HG03520 (cell line): ENCODE measurements around the gene NDUFB10.
"Not testable (repeated sequence)": the region's sequence is repeated elsewhere in the genome, so short reads cannot be mapped to it uniquely, and the experiment has no call there.

Experiments
- ATAC-seq: cut with Tn5 transposase; IDR thresholded peaks from one replicate; pipeline ENCODE4 v1.9.1; 2021; ENCODE audit warnings: mild to moderate bottlenecking, moderate library complexity; ENCODE audit not compliant: unreplicated experiment

The NDUFB10 gene

GRCh38 chr16:1944612-1945199, 14.6 kb upstream of the NDUFB10 start:
- no peak for ATAC-seq

GRCh38 chr16:1945559-1946391, 13.6 kb upstream of the NDUFB10 start:
- ATAC-seq = no peak

- ATAC-seq = no peak
Observed at GRCh38 chr16:1946495-1947368, 12.6 kb upstream of the NDUFB10 start.

- no peak for ATAC-seq
Observed at GRCh38 chr16:1947369-1947670, 12.0 kb upstream of the NDUFB10 start.

- ATAC-seq = no peak
Observed at GRCh38 chr16:1949507-1949906, 9.8 kb upstream of the NDUFB10 start.

GRCh38 chr16:1950047-1950446, 9.3 kb upstream of the NDUFB10 start:
- no peak for ATAC-seq

GRCh38 chr16:1950559-1950958, 8.8 kb upstream of the NDUFB10 start:
- ATAC-seq = no peak

GRCh38 chr16:1953734-1954133, 5.6 kb upstream of the NDUFB10 start:
- ATAC-seq = no peak

- not testable (repeated sequence) for ATAC-seq
Observed at GRCh38 chr16:1957434-1958142, 1.8 kb upstream of the NDUFB10 start.

GRCh38 chr16:1958143-1958491, 1.2 kb upstream of the NDUFB10 start:
- not testable (repeated sequence) for ATAC-seq

GRCh38 chr16:1958715-1959268, 546 bp upstream of the NDUFB10 start:
- ATAC-seq = no peak

GRCh38 chr16:1960665-1961630, 1.6 kb downstream of the NDUFB10 start:
- ATAC-seq = no peak

- no peak for ATAC-seq
Observed at GRCh38 chr16:1961651-1962067, 2.3 kb downstream of the NDUFB10 start.

GRCh38 chr16:1962161-1963153, 3.1 kb downstream of the NDUFB10 start:
- not testable (repeated sequence) for ATAC-seq

GRCh38 chr16:1963806-1964505, 4.6 kb downstream of the NDUFB10 start:
- ATAC-seq = peak; percentile 1

- peak; percentile 81 for ATAC-seq
Observed at GRCh38 chr16:1964506-1965395, 5.4 kb downstream of the NDUFB10 start, which contains the start of gene RPS2. Gene RPS2, minus strand, starts transcription at chr16:1964826. Its CDS starts 201 bp downstream, at chr16:1964625.
